Measurements from ENCODE around the gene MRPL54.

DNA sequence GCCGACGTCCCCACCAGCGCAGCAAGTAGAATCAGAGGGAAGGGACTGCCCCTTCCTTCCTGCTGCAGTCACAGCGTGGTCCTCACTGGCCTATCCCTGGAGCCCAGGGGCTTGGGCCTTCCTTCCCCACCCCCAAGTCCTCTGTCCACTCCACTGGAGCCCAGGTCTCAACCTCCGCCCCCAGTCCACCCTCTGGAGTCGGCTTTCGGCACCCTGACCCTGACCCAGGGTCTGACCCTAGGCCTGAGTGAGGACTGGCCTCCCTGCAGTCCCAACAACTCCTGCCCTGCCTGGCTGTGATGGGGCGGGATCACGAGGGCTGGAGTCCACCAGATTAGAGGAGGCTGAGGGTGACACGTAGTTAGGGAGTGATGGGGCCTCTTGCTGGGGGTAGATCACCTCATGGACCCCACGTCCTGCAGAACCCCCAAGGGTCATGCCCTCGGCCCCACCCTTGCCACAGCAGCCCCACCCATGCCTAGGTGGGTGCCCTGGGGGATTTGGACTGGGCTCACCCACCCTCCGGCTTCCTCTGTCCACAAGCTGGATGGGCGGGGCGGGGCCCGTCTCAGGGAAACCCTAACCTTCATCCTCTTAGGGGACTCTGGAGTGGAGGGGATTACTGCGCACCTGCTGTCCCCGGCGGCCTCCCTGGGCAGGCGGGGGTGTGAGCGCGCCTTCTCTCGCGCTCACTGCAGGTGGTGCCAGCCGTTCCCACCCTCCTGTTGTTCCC, 5.7 kb downstream of the MRPL54 start:
- TF ChIP-seq POLR2A (IDR thresholded peaks at IDR 0.05) = no peak
- TF ChIP-seq, protein P1, sequence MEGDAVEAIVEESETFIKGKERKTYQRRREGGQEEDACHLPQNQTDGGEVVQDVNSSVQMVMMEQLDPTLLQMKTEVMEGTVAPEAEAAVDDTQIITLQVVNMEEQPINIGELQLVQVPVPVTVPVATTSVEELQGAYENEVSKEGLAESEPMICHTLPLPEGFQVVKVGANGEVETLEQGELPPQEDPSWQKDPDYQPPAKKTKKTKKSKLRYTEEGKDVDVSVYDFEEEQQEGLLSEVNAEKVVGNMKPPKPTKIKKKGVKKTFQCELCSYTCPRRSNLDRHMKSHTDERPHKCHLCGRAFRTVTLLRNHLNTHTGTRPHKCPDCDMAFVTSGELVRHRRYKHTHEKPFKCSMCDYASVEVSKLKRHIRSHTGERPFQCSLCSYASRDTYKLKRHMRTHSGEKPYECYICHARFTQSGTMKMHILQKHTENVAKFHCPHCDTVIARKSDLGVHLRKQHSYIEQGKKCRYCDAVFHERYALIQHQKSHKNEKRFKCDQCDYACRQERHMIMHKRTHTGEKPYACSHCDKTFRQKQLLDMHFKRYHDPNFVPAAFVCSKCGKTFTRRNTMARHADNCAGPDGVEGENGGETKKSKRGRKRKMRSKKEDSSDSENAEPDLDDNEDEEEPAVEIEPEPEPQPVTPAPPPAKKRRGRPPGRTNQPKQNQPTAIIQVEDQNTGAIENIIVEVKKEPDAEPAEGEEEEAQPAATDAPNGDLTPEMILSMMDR (IDR thresholded peaks at IDR 0.05) = no peak
- no peak for TF ChIP-seq EP300 (IDR thresholded peaks at IDR 0.05)
- no peak for TF ChIP-seq POLR2AphosphoS5 (IDR thresholded peaks at IDR 0.05)
